ENCODE results near the gene INHBB.

Gene INHBB

GRCh38 chr2:120331903-120332302 lies 14.0 kb upstream of the INHBB start:
- no peak for TF ChIP-seq ZFX (IDR thresholded peaks at IDR 0.05; ENCODE audit: borderline replicate concordance)
- no peak for TF ChIP-seq CTCF (IDR thresholded peaks at IDR 0.05)
- H3K27ac ChIP-seq = no peak overlapping the region

DNA sequence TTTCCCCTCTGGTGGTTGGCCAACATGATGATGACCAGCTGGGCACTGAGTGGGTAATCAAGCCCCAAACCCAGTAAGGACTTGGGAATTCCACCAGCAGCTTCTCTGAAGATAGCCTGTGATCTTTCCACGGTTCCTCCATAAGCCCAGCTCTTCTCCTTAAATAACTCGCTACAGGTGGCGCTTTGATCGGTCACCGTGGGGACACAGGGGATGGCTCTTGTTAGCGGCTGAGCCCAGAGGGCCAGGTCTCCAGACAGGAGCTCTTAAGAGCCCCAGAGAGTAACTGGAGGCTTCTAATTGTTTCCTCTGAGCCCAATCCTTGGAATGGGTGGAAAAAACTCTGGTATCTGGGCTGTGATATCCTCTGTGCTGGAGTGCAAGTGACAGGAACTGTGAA lies 13.6 kb upstream of the INHBB start:
- TF ChIP-seq ZFX (IDR thresholded peaks at IDR 0.05; ENCODE audit: borderline replicate concordance) = no peak
- no peak for TF ChIP-seq CTCF (IDR thresholded peaks at IDR 0.05)
- H3K27ac ChIP-seq = no peak overlapping the region

DNA sequence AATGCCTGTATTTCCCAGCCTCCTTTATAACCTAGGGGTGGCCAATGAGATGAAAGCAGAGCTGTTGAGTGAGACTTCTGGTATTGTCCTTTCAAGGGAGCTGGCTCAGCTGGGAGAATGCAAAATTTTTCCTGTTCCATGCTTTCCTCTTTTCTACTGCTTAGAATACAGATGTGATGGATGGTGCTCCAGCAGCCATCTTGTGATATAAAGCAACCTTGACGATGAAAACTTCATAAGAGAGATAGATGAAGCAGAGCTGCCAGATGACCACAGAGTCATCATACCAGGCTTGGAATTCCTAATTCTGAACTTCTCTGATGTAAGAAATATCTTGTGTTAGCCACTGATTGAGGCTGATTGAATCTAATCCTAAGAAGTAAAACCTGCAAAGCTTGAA lies 11.9 kb upstream of the INHBB start:
- no peak overlapping the region for H3K27ac ChIP-seq
- no peak for TF ChIP-seq CTCF (IDR thresholded peaks at IDR 0.05)
- TF ChIP-seq ZFX (IDR thresholded peaks at IDR 0.05; ENCODE audit: borderline replicate concordance) = no peak

GRCh38 chr2:120336749-120337148 lies 9.2 kb upstream of the INHBB start:
- no peak overlapping the region for H3K27ac ChIP-seq

DNA sequence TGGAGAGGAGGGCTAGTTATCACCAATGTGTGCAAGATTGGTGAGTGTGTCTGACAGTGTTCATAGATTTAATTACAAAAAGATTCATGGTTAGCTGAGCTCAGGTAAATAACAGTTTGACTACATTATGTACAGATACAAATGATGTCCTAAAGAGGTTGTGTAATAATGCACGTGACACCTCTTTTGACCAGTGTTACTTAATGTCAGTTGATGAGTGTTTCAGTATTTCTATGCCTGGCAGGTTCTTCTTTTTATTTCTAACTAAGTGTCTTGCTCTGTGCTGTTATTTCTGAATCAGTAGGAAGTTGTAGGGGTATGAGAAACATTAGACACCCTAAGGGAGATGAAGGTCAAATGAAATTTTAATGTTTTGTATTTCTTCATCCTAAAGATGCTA lies 7.9 kb upstream of the INHBB start:
- TF ChIP-seq CTCF (IDR thresholded peaks at IDR 0.05) = no peak
- no peak for TF ChIP-seq ZFX (IDR thresholded peaks at IDR 0.05; ENCODE audit: borderline replicate concordance)

More at GRCh38 chr2:120336749-120337148, 9.2 kb upstream of the INHBB start:
- TF ChIP-seq CTCF (IDR thresholded peaks at IDR 0.05) (no peak), ZFX (IDR thresholded peaks at IDR 0.05; ENCODE audit: borderline replicate concordance) (no peak)

DNA sequence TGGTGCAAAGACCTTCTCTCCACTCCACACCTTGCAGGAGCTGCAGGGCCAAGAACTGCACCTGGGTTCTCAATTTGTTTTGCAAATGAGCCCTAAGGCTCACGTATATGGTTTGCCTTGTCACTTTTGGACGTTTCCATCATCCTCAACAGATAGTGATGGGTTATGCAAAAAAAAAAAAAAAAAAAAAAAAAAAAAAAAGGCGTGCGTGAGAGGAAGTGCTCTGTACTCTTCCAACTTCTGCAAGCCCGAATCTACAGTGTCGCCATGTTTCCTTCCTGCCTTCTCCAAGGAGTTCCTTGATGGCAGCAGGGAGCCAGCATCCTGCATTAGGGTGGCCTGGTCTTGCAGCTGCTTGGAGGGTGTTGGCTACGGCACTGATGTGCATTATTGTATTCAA lies 4.0 kb upstream of the INHBB start:
- H3K27ac ChIP-seq = no peak overlapping the region
- TF ChIP-seq CTCF (IDR thresholded peaks at IDR 0.05) (no peak), ZFX (IDR thresholded peaks at IDR 0.05; ENCODE audit: borderline replicate concordance) (no peak)

More for the DNA sequence above, 7.9 kb upstream of the INHBB start:
- H3K27ac ChIP-seq = no peak overlapping the region

DNA sequence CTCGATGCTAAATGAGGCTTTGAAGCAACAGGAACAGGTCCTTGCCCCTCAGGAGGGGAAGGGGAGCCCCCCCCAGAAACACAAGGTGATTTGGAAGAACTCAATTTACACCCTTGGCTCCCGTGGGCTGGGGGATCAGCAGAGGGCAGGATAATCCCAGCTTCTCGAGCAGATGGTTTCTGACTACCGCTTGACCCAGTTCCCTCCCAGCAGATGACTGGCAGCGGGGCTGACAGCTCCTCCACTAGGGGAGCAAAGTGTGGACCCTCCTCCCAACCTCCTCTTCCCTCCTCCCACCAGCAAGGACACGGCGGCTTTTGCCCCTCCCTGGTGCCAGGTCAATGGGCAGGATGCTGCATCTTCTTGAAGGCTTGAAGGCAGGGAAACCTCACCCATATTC lies 3.5 kb upstream of the INHBB start:
- no peak overlapping the region for H3K27ac ChIP-seq
- TF ChIP-seq CTCF (IDR thresholded peaks at IDR 0.05) (no peak), ZFX (IDR thresholded peaks at IDR 0.05; ENCODE audit: borderline replicate concordance) (no peak)
